HG03039 (cell line): ENCODE data around the gene CMBL.

Experiments
- ATAC-seq: cut with Tn5 transposase; IDR thresholded peaks from one replicate; pipeline ENCODE4 v1.9.1; 2021; ENCODE audit warnings: mild to moderate bottlenecking, moderate library complexity; ENCODE audit not compliant: unreplicated experiment

The CMBL gene

DNA sequence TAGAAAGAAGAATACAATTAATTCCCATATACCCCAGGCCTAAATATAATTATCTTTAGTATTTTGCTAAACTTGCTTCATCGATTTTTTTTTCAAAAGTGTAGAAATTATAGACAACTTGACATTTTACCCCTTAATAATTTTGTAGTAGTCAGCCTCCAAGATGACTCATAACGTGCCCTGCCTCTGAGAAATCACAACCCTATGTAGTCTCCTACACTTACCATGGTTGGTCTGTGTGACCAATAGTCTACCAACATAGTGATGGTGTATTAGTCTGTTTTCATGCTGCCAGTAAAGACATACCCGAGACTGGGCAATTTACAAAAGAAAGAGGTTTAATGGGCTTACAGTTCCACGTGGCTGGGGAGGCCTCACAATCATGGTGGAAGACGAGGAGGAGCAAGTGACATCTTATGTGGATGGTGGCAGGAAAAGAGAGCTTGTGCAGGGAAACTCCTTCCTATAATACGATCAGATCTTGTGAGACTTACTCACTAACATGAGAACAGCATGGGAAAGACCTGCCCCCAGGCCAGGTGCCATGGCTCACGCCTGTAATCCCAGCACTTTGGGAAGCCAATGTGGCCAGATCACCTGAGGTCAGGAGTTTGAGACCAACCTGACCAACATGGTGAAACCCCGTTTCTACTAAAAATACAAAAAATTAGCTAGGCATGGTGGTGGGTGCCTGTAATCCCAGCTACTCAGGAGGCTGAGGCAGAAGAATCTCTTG lies 3.3 kb upstream of the CMBL start:
- peak; percentile 53 for ATAC-seq

DNA sequence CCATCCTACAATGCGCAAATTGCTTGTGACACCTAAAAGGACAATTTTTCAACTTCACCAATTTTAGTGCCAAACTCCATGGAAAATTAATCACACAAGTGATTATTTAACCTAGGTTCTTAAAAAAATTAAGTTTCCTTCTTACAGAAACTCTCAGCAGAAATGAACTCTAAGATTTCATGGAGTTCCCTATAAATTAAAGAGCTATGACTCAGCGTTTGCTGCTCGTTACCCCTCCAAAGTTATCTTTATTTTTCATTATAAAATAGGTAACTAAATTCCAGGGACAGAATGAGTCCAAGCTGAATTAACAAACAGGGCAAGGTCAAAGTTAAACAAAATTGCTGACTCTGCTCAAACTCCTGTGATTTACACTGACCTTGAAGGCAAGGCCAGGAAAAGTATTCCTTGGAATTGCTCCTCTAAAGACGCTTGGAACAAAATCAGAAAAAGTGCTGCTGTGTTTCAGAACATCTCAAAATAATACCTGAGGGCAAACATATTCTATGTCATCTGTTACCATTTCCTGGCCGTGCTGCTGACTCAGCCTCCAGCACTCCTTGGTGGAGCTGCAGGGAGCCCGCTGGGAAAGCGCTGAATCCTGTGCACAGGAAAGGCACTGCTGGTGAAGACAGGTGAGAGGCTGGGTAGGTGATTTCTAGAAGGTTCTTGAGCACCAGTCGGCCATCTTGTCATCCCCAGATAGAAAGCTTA lies 2.5 kb upstream of the CMBL start:
- no peak for ATAC-seq

DNA sequence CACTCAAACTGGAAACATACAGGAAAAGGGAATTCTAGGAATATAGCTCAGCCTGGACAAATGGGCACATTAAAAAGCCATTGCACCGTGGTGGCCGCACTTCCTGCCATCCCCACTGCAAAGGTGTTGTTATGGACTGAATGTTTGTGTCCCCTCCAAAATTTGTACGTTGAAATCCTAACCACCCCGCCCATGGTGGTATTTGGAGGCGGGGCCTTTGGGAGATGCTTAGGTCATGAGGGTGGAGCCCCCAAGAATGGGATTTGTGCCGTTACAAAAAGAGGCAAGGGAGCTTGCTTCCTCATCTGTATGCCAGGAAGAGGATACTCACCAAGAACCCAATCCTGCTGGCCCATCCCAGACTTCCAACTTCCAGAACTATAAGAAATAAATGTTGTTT lies 1.1 kb upstream of the CMBL start:
- ATAC-seq = no peak

DNA sequence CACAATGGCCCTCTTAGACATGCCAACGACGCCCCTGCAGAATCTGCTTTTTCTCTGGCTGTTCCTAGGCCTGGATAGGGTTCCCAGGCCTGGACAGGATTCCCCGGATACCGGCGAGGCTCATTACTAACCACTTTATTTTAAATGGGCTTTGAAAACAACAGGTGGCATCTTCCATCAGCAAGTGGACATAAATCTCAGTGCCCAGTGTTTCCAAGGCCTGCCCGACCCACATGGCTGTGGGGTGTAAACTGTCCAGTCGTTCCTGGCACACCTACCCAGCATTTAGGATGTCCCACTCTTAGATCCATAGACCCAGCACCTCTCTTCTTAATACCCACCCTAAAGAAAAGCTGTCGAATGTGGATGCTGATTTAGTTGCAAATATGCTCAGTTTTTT lies 896 bp downstream of the CMBL start:
- ATAC-seq = no peak

DNA sequence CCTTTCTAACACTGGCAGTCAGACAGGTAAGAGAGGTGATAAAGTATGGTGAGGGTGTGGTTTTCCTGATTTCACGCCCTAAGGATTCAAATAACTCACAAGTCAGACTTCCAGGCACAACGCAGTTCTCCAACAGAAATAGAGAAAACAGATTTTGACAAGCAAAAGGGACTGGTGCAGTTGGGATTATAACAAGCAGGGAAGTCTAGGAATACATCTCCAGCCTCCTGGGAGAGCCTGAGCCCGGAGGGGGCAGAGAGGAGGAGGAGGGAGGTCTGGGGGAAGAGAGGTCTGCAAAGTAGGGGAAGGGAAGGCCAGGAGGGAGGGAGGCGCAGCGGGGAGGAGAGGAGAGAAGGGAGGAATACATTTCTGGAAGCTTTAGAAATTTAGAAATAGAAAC lies 1.6 kb downstream of the CMBL start:
- no peak for ATAC-seq

DNA sequence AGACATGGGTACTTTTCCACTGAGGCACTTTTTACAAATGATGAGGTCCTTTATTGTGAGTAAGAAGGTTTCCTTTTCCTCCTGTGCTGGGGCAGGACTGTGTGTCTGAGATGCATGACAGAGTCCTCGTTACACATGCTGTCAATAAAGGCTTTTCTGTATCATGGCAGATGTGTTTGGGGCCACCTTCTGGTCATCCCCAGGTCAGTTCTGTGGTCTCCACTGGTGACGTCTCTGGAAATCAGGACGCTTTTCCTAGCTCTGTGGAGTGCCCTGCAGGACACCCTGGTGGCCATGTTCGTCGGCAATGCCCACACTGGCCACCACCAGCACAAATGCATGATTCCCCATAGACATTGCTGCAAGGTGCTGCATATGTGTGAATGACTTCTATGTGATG lies 2.8 kb downstream of the CMBL start:
- ATAC-seq = no peak

DNA sequence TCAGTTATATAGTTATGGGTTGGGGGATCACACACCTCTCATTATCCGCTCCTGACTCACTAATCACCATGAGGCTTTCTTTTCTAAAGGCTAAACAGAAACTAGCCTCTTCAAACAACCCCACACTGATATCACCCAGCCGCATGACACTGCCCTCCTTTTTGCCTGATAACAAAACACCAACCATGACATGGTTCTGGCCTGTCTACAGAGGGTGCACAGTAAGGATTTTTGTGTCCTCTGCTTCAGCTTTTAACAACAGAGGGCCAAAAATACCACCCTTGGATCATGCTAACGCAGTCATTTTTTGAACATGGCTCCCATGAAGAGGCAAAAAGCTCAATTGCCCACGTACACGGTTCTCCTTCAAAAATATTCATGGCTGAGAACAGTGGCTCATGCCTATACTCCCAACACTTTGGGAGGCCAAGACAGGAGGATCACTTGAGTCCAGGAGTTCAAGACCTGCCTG lies 4.0 kb downstream of the CMBL start:
- ATAC-seq = no peak

DNA sequence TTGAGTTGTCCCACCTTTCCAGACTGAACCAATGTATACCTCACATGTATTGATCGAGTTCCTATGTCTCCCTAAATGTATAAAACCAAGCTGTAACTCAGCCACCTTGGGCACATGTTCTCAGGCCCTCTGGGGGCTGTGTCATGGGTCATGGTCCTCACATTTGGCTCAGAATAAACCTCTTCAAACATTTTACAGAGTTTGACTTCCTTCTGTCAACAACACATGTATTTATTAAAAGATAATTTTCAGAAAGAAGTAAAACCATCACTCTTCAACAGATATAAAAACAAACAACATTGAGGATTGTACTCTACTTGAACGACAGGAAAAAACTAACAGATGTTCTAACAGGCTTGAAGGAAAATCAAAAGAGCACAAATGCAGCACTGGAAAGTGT lies 4.5 kb downstream of the CMBL start:
- ATAC-seq = no peak

DNA sequence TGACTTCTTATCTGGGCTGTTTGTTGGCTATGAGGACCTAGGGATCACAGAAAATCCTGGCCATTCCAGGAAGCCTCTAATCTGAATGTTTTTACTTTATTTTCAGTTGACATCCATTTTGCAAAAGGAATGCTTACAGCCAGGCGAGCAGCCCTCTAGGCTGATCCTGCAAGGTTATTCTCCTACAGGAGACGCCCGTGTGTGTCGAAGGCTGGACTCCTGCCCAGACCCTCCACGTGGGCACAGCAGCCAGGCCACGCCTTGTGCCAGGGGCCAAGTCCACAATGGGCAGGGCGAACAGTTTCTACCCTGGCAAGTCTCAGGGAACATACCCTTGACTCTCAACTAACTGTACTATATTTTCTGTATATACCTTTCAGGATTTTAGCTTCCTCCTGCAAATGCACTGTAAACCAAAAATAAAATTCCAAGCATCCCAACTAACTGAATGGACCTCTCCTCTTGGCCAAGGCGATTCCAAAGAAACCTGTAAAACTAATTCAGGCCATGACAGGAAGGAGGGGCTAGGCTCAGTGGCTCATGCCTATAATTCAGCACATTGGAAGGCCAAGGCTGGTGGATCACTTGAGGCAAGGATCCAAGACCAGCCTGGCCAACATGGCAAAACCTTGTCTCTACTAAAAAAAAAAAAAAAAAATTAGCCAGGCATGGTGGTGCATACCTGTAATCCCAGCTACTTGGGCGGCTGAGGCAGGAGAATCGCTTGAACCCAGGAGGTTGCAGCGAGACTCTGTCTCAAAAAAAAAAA lies 5.7 kb downstream of the CMBL start:
- no peak for ATAC-seq

DNA sequence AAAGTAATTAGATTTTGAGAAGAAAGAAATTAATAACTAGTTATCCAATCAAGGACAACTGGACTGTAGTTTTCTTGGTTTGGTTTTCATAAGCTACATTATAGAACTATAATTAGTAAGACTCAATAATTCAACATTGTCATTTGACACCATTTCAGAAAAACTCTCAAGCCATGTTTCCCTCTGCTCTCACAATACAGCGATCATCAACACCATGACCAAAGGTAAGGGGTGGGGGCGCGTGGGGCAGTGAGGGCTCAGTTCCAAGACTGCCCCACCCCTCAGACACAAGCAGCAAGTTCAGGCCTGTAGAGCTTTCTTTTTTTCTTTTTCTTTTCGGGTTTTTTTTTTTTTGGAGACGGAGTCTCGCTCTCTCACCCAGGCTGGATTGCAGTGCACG lies 6.4 kb downstream of the CMBL start:
- no peak for ATAC-seq

DNA sequence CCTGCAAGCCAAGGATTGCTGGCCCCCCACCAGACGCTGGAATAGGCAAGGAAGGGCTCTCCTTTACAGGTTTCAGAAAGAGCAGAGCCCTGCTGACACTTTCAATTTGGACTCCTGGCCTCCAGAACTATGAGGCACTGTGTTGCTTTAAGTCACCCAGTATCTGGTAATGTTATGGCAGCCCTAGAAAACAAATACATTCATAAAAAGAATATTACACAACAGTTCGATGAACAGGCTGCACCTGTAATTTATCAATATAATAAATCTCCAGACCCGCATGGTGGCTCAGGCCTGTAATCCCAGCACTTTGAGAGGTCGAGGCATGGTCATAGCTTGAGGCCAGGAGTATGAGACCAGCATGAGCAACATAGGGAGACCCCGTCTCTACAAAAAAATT lies 7.5 kb downstream of the CMBL start:
- ATAC-seq = no peak

DNA sequence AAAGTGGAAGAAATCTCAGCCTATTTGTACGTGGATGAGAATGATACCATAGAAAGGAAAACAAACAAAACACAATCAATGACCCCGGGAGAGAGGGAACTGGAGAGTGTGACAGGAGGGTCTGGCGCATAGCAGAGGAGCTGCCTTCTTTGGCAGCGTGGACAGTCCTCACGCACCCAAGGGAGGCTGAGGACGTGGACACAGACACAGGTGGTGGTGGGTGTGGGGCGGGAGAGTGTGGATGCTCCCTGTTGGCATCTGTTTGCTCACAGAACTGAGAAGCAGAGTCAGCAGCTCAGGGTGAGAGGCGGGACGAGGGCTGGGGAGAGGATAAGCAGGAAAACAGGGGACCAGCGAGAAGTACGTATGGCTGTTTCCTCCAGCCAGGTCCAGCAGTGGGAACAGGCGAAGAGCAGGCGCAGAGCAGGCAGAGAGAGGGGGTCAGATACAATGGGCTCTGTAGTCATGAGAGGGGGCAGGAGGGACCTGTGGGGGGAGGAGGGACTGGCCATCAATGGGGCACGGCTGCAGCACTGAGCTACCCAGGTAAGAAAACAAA lies 10.0 kb downstream of the CMBL start:
- ATAC-seq = no peak

DNA sequence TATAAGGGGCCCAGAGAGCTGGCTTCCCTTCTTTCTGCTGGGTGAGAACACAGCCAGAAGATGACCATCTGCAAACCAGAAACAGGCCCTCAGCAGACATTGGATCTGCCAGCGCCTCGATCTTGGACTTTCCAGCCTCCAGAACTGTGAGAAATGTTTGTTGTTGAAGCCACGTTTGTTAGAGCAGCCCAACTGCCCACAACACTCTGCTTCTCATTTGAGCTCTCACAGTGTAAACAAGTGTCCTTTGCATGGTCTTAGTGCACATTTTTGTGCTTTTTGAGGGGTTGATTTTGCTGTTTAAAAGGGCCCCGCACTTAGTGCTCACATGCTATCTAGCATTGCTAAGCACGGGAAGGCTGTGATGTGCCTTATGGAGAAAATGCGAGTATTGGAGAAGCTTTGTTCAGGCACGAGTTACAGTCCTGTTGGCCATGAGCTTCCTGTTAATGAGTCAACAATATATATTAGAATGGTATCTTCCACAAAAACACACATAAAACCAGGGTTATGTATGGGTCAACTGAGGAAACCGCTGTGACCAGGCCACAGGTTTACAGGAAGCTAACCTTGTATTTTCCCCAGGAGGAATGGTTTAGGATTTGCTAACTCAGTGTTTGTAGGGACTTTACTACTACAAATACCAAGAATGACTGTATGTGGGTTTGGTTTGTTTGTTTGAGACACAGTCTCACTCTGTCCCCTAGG lies 11.9 kb downstream of the CMBL start:
- ATAC-seq = no peak

DNA sequence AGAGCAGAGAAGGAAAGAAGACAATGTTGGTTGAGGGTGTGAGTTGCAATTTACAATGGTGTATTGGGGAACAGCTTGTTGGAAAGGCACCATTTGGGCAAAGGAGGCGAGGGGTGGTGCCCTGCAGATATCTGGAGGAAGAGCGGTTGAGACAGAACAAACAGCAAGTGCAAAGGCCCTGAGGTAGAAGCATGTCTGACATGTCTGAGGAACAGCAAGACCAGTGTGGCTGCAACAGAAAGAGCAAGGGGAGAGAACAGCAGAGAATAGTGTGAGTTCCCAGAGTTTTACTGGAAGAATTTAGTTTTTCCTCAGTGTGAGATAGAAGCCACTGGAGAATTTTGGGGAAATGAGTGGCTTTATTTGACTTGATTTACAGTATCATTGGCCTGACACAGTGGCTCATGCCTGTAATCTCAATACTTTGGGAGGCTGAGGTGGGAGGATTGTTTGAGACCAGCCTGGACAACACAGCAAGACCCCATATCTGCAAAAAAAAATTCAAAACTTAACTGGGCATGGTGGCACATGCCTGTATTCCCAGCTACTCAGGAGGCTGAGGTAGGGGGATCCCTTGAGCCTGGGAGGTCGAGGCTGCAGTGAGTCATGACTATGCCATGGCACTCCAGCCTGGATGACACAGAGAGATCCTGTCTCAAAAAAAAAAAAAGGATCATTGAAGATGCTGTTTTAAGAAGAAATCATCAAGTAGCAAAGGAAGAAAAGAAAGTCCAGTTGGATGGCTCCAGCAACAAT lies 13.6 kb downstream of the CMBL start:
- ATAC-seq = no peak

DNA sequence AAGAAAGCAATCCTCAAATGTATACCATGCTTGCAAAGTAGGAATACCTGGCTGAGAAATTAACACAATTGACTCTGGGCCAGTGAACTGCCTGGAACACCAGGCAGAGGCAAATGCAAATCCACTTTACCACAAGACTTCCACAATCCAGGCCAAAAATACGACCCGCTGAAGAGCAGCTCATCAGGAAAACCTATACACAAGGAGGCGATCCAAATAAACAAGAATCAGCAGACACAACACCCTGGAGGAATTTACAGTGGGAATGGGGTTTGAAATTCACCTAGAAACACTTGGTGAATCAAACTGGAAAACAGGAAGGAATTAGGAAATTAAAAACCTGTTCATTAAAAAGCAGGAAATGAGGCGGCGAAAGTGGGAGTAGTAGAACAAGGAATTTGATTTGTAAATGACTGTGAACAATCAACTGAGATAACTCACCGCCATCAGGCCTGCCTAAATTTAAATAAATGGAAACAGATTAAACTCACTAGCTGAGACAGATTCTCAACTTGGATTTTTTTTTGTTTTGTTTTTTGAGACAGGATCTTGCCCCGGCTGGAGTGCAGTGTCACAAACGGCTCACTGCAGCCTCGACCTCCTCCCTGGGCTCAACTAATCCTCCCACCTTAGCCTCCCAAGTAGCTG lies 15.9 kb downstream of the CMBL start:
- no peak for ATAC-seq

DNA sequence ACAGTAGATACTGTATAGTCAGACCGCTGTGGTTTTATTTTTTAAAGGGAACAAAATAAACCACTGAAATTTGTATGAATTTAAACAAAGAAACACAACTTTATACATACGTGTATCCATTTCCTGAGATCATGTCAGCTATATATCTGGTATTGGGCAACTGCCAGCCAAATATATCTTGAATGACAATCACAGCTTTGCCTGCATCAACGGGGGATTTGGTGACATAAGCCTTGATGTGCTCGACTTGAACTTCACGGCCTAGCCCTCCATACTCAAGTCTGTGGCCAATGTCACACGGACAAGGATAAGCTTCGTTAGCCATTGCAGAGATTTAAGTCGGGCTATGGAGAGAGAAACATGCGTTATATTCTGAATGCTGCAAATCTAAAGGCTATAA lies 17.3 kb downstream of the CMBL start:
- no peak for ATAC-seq

DNA sequence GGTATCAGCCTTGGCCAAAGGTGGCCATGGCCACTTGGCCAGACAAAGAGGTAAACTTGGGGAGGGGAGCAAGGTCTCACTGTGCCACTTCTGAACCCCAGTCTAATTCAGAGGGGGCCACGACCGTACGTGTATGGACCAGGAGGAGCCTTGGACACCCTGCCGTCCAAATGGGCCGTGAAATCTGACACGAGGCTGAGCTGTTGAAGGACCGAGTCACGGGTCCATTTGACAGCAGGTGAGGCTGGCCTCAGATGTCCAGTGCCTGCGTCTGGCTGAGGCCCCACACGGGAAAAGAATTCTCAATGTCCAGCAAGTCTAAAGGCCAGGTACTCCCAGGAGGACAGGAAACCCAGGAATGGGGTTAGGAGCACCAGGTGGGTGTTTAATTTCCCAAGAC lies 17.7 kb downstream of the CMBL start:
- ATAC-seq = no peak

DNA sequence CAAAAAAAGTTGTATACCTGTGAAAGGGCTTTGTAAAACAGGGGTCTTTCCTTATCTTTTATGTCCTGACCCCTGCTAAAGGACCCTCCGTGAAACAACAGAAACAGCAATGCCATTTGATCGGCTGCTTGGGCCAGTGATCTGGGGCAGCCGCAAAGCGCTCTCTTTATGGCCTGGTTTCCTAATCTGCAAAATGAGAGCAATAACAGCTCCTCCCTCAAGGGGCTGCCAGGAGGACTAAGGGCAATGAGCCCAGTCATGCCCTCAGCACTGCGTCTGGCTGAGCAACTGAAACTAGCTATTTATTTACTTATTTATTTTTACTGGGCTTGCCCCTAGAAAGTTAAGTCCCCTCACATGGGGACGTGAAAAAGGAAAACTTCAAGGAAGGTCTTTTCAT lies 18.3 kb downstream of the CMBL start:
- no peak for ATAC-seq

DNA sequence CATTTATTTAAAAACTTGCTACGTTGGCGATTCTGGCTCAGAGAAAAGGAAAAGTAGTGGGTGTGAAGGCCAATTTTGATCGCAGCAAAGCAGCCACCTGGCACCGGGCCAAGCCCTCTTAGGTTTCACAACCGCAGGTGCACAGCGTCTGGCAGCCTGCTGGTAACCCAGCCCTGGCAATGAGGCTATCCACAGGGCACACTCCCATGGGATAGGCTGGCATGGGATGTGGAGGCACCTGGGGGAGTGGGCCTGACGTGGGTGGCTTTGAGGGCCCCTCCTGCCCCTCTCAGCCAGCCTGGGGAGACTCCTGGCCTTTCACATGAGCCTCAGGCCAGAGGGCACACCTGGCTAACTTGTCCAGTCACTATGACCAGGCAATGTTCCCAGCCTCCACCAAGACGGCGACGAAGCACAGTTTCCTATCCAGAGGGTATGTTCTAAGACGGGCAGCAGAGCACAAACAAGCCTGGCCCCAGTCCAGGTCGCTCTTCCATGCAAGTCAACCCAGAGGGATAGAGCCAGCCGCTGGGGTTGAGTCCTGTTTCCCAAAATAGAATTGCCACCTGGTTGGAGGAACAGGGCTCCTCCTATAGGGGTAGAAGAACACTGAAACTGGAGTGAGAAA lies 19.0 kb downstream of the CMBL start:
- ATAC-seq = no peak
